ENCODE measurements around the gene CEP131. TPM values are rescaled to one million over a fixed set of nuclear protein-coding genes. Genes with fewer than 3 reads are reported as not detected.

Gene CEP131
- total RNA-seq, 1 donor from 2014 or later = 26.8 TPM

GRCh38 chr17:81264640-81265039, 41.9 kb upstream of the CEP131 start:
- no peaks in the 10 kb centered on the region for H3K27me3 Mint-ChIP-seq
- DNase-seq (ENCODE audit: extremely low spot score, unreplicated experiment) = no peak
- peaks cover 22% of the 10 kb centered on the region for H3K36me3 Mint-ChIP-seq
- H3K9me3 Mint-ChIP-seq = no peaks in the 10 kb centered on the region
- peaks cover 8% of the 10 kb centered on the region for H3K4me1 Mint-ChIP-seq (ENCODE audit: unreplicated experiment)
- TF ChIP-seq, protein P1, sequence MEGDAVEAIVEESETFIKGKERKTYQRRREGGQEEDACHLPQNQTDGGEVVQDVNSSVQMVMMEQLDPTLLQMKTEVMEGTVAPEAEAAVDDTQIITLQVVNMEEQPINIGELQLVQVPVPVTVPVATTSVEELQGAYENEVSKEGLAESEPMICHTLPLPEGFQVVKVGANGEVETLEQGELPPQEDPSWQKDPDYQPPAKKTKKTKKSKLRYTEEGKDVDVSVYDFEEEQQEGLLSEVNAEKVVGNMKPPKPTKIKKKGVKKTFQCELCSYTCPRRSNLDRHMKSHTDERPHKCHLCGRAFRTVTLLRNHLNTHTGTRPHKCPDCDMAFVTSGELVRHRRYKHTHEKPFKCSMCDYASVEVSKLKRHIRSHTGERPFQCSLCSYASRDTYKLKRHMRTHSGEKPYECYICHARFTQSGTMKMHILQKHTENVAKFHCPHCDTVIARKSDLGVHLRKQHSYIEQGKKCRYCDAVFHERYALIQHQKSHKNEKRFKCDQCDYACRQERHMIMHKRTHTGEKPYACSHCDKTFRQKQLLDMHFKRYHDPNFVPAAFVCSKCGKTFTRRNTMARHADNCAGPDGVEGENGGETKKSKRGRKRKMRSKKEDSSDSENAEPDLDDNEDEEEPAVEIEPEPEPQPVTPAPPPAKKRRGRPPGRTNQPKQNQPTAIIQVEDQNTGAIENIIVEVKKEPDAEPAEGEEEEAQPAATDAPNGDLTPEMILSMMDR (conservative IDR thresholded peaks at IDR 0.05) = no peak
- no peak overlapping the region for H3K4me3 Mint-ChIP-seq
- H3K27ac Mint-ChIP-seq = no peak overlapping the region

GRCh38 chr17:81263371-81264181, 40.8 kb upstream of the CEP131 start:
- no peaks in the 10 kb centered on the region for H3K9me3 Mint-ChIP-seq

GRCh38 chr17:81261582-81262336, 39.0 kb upstream of the CEP131 start:
- Mint-ChIP-seq H3K4me1 (ENCODE audit: unreplicated experiment) (peaks cover 5% of the 10 kb centered on the region), H3K9me3 (no peaks in the 10 kb centered on the region), H3K27ac (no peak overlapping the region), H3K4me3 (no peak overlapping the region), H3K36me3 (peaks cover 1% of the 10 kb centered on the region), H3K27me3 (no peaks in the 10 kb centered on the region)
- DNase-seq (ENCODE audit: extremely low spot score, unreplicated experiment) = no peak
- TF ChIP-seq, protein P1 (conservative IDR thresholded peaks at IDR 0.05) = no peak

More at GRCh38 chr17:81263371-81264181, 40.8 kb upstream of the CEP131 start:
- no peak overlapping the region for H3K27ac Mint-ChIP-seq
- no peak for DNase-seq (ENCODE audit: extremely low spot score, unreplicated experiment)
- no peak overlapping the region for H3K4me3 Mint-ChIP-seq
- H3K27me3 Mint-ChIP-seq = no peaks in the 10 kb centered on the region
- H3K36me3 Mint-ChIP-seq = peaks cover 14% of the 10 kb centered on the region
- H3K4me1 Mint-ChIP-seq (ENCODE audit: unreplicated experiment) = peaks cover 8% of the 10 kb centered on the region
- TF ChIP-seq, protein P1 (conservative IDR thresholded peaks at IDR 0.05) = no peak

- H3K9me3 Mint-ChIP-seq = no peaks in the 10 kb centered on the region
- no peak overlapping the region for H3K4me3 Mint-ChIP-seq
- TF ChIP-seq, protein P1 (conservative IDR thresholded peaks at IDR 0.05) = no peak
- H3K36me3 Mint-ChIP-seq = no peaks in the 10 kb centered on the region
- no peak overlapping the region for H3K27ac Mint-ChIP-seq
- peaks cover 5% of the 10 kb centered on the region for H3K4me1 Mint-ChIP-seq (ENCODE audit: unreplicated experiment)
- DNase-seq (ENCODE audit: extremely low spot score, unreplicated experiment) = no peak
- H3K27me3 Mint-ChIP-seq = no peaks in the 10 kb centered on the region
These were observed 38.3 kb upstream of the CEP131 start for GRCh38 chr17:81261096-81261495.

- Mint-ChIP-seq H3K27ac (no peak overlapping the region), H3K9me3 (no peaks in the 10 kb centered on the region), H3K4me3 (no peak overlapping the region), H3K27me3 (no peaks in the 10 kb centered on the region), H3K36me3 (no peaks in the 10 kb centered on the region), H3K4me1 (ENCODE audit: unreplicated experiment) (peaks cover 5% of the 10 kb centered on the region)
- TF ChIP-seq, protein P1 (conservative IDR thresholded peaks at IDR 0.05) = no peak
- DNase-seq (ENCODE audit: extremely low spot score, unreplicated experiment) = no peak
These were observed 37.9 kb upstream of the CEP131 start for GRCh38 chr17:81260641-81261040.

Measured in type B pancreatic cell (in vitro differentiated cells).